T-cell (primary cell): ENCODE measurements around the gene RETN. TPM values are rescaled to one million over a fixed set of nuclear protein-coding genes. Genes with fewer than 3 reads are reported as not detected.

Source experiments
- ATAC-seq, 4 experiments: fragments of 200-7000 bp in 3 of 4; fragments of 150-1000 bp in 1 of 4; cut with Tn5 transposase; replicated peaks in 1 of 4; 1 replicate in 3 of 4; 2 replicates in 1 of 4; pipeline ENCODE4 v1.10.0; 2021; ENCODE audit warnings: moderate library complexity in 3 of 4, mild to moderate bottlenecking in 2 of 4, moderate number of reproducible peaks in 1 of 4
- CTCF ChIA-PET, 2 donors: fragments of 300-600 bp; sonication (Branson Sonifier 250); formaldehyde crosslinking; loops; one replicate each; lab custom pipeline; 2022; ENCODE audit warnings: antibody characterized with exemption in 2 of 2; lab: Charles Lee
- POLR2A ChIA-PET, 2 donors: fragments of 300-600 bp; sonication (Branson Sonifier 250); formaldehyde crosslinking; loops; one replicate each; lab custom pipeline; 2022; ENCODE audit warnings: antibody characterized with exemption in 2 of 2; lab: Charles Lee
- DNase-seq, 35 experiments: peaks; one replicate each; pipeline versions ENCODE4 v3.0.0 to v3.0.0-alpha.2; 2013 to 2023
- H3K27ac ChIP-seq: one replicate; pipeline ENCODE4 v1.5.1; 2013; ENCODE audit warnings: low read length
- H3K27me3 ChIP-seq, 2 experiments: replicated peaks in 1 of 2; 1 replicate in 1 of 2; 2 replicates in 1 of 2; pipeline versions ENCODE4 v1.6.1 to v1.7.0; 2013; ENCODE audit warnings: low read length in 1 of 2, mixed read lengths in 1 of 2; ENCODE audit not compliant: control insufficient read depth in 2 of 2, insufficient read depth in 2 of 2; ENCODE audit errors: extremely low read depth in 1 of 2
- H3K36me3 ChIP-seq, 2 donors: 1 replicate in 1 of 2; 2 replicates in 1 of 2; pipeline versions ENCODE4 v1.6.1 to v1.7.0; 2013; ENCODE audit warnings: low read length in 1 of 2; ENCODE audit not compliant: control insufficient read depth in 2 of 2, insufficient read depth in 1 of 2; ENCODE audit errors: extremely low read depth in 1 of 2
- H3K4me1 ChIP-seq, 2 experiments: 1 replicate in 1 of 2; 2 replicates in 1 of 2; pipeline versions ENCODE4 v1.6.1 to v1.7.0; 2013; ENCODE audit warnings: low read length in 2 of 2, mixed read lengths in 1 of 2; ENCODE audit not compliant: insufficient read depth in 2 of 2, control insufficient read depth in 1 of 2; ENCODE audit errors: extremely low read depth in 1 of 2
- H3K4me3 ChIP-seq, 2 donors: 1 replicate in 1 of 2; 2 replicates in 1 of 2; pipeline versions ENCODE4 v1.5.1 to v1.7.0; 2013; ENCODE audit warnings: mild to moderate bottlenecking in 2 of 2, low read length in 1 of 2, moderate library complexity in 1 of 2; ENCODE audit not compliant: control insufficient read depth in 1 of 2; ENCODE audit errors: extremely low read depth in 1 of 2
- H3K9me3 ChIP-seq: 2 replicates; pipeline ENCODE4 v1.7.0; 2013
- H3K27ac Mint-ChIP-seq, 2 donors: one replicate each; pipeline ENCODE4 v1.8.0; 2020 to 2021; ENCODE audit warnings: mild to moderate bottlenecking in 2 of 2, mixed read lengths in 2 of 2
- H3K27me3 Mint-ChIP-seq, 2 donors: one replicate each; pipeline ENCODE4 v1.8.0; 2021 to 2022; ENCODE audit warnings: mixed read lengths in 2 of 2
- H3K36me3 Mint-ChIP-seq: one replicate; pipeline ENCODE4 v1.8.0; 2021; ENCODE audit warnings: mixed read lengths
- H3K4me1 Mint-ChIP-seq, 3 donors: one replicate each; pipeline ENCODE4 v1.8.0; 2020 to 2022; ENCODE audit warnings: mixed read lengths in 3 of 3, mild to moderate bottlenecking in 1 of 3
- H3K4me3 Mint-ChIP-seq, 3 donors: one replicate each; pipeline ENCODE4 v1.8.0; 2020 to 2022; ENCODE audit warnings: mild to moderate bottlenecking in 3 of 3, mixed read lengths in 3 of 3, moderate library complexity in 3 of 3
- H3K9me3 Mint-ChIP-seq, 3 donors: one replicate each; pipeline ENCODE4 v1.8.0; 2020 to 2022; ENCODE audit warnings: mixed read lengths in 3 of 3
- WGBS: methylation state at CpG from one replicate; pipeline ENCODE4 v1.1.5; 2013; ENCODE audit warnings: missing lambda C conversion rate; ENCODE audit not compliant: insufficient coverage; 5-methylcytosine and 5-hydroxymethylcytosine counted together
- total RNA-seq, 35 experiments: library from RNA in 6 of 35; stranded (reverse) in 6 of 35; fragments of 120-200 nt in 1 of 35; gene quantifications; one replicate each; pipeline versions ENCODE4 v1.2.1 to v1.2.4 and lab custom pipeline; 2013 to 2026

The RETN gene
- total RNA-seq, 5 donors from 2014 or later (not counting 1 experiment from before 2014, with no cell fraction given) = 1.6 TPM; not detected in 4

DNA sequence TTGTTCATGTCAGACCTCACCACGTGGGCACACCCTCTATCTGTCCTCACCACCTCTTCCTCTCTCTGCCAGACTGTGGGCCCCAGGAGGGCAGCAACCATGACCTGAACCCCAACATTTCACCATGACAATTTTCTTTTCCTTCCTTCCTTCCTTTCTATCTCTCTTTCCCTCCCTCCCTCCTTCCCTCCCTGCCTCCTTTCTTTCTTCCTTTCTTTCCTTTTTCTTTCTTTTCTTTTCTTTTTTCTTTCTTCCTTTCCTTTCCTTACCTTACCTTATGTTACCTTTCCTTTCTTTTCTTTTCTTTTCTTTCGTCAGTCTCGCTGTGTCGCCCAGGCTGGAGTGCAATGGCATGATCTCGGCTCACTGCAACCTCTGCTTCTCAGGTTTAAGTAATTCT lies 41.8 kb downstream of the RETN start:
- Histone ChIP-seq H3K27ac (no peak overlapping the region), H3K9me3 (no peaks in the 10 kb centered on the region), H3K4me3 (no peak overlapping the region), H3K4me1 (peaks cover 15 to 31% of the 10 kb centered on the region in 2 experiments), H3K36me3 (no peaks in the 10 kb centered on the region), H3K27me3 (peaks cover 0 to 9% of the 10 kb centered on the region in 2 experiments)
- H3K9me3 Mint-ChIP-seq = no peaks in the 10 kb centered on the region
- ChIA-PET POLR2A (no interaction called here), CTCF (no interaction called here)
- DNase-seq (no peak), ATAC-seq (no peak)
- H3K4me3 Mint-ChIP-seq = no peak overlapping the region
- H3K27me3 Mint-ChIP-seq = no peaks in the 10 kb centered on the region
- 81% methylated on average over 5 of the region's 5 CpGs for WGBS
- H3K27ac Mint-ChIP-seq = no peak overlapping the region
- peaks cover 25 to 38% (median 37%) of the 10 kb centered on the region in 3 donors for H3K4me1 Mint-ChIP-seq
- no peaks in the 10 kb centered on the region for H3K36me3 Mint-ChIP-seq

DNA sequence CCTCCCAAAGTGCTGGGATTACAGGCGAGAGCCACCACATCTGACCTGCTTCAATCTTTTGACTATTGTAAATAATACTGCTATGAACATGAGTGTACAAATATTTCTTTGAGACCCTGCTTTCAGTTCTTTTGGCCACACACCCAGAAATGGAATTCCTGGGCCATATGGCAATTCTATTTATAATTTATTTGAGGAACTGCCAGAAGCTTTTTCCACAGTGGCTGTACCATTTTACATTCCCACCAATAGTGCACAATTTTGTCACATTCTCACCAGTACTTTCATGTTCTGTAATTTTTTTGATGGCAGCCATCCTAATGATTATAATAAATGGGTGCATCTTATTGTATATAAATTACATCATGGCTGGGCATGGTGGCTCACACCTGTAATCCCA lies 46.8 kb downstream of the RETN start:
- no peak for ATAC-seq
- Mint-ChIP-seq H3K9me3 (peaks cover 0 to 4% (median 4%) of the 10 kb centered on the region in 3 donors), H3K4me1 (peaks cover 6 to 15% (median 11%) of the 10 kb centered on the region in 3 donors), H3K36me3 (no peaks in the 10 kb centered on the region), H3K27me3 (no peaks in the 10 kb centered on the region), H3K27ac (no peak overlapping the region), H3K4me3 (no peak overlapping the region)
- WGBS = no CpG with 5 or more reads among the region's 1 CpG
- POLR2A ChIA-PET = no interaction called here
- Histone ChIP-seq H3K4me3 (no peak overlapping the region), H3K4me1 (peaks cover 0 to 16% of the 10 kb centered on the region in 2 experiments), H3K27me3 (peaks cover 0 to 4% of the 10 kb centered on the region in 2 experiments), H3K36me3 (no peaks in the 10 kb centered on the region), H3K27ac (no peak overlapping the region), H3K9me3 (no peaks in the 10 kb centered on the region)
- DNase-seq = no peak
- CTCF ChIA-PET = no interaction called here

DNA sequence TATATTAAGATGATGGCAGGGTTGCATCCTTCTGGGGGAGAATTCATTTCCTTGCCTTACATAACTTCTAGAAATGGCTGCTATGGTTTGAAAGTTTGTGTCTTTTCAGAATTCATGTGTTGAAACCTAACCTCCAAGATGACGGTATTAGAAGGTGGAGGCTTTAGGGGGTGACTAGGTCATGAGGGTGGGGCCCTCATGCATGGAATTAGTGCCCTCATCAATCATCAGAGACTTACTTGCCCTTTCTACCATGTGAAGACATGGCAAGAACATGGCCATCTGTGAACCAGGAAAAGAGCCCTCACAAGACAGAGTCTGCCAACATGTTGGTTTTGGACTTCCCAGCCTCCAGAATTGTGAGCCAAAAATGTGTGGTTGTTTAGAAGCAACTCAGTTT lies 47.9 kb downstream of the RETN start:
- Mint-ChIP-seq H3K4me1 (peaks cover 6 to 14% (median 8%) of the 10 kb centered on the region in 3 donors), H3K4me3 (no peak overlapping the region), H3K27me3 (no peaks in the 10 kb centered on the region), H3K9me3 (peaks cover 0 to 4% (median 4%) of the 10 kb centered on the region in 3 donors), H3K36me3 (no peaks in the 10 kb centered on the region), H3K27ac (no peak overlapping the region)
- ChIA-PET CTCF (no interaction called here), POLR2A (no interaction called here)
- peaks cover 0 to 4% of the 10 kb centered on the region in 2 experiments for H3K27me3 ChIP-seq
- ATAC-seq = no peak
- no CpG with 5 or more reads among the region's 1 CpG for WGBS
- H3K27ac ChIP-seq = no peak overlapping the region
- no peaks in the 10 kb centered on the region for H3K36me3 ChIP-seq
- DNase-seq = no peak
- H3K4me1 ChIP-seq = peaks cover 0 to 16% of the 10 kb centered on the region in 2 experiments
- H3K4me3 ChIP-seq = no peak overlapping the region
- H3K9me3 ChIP-seq = no peaks in the 10 kb centered on the region

DNA sequence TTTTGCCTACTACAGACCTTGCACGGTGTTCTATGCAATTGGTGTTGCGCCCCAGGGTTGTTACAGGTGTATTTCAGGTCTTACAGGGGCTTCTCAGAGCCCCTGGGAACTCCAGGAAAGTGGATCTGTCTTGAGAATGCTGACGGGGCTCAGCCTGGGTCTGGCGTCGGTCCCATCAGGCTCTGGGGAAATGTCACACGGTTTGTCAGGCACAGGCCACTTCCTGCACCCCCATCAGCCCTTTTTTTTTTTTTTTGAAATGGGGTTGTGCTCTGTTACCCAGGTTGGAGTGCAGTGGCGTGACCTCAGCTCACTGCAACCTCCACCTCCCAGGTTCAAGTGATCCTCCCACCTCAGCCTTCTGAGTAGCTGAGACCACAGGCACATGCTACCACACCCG lies 49.8 kb downstream of the RETN start:
- Histone ChIP-seq H3K27ac (no peak overlapping the region), H3K27me3 (peaks cover 0 to 8% of the 10 kb centered on the region in 2 experiments), H3K4me3 (no peak overlapping the region), H3K9me3 (no peaks in the 10 kb centered on the region), H3K4me1 (peaks cover 0 to 16% of the 10 kb centered on the region in 2 experiments), H3K36me3 (no peaks in the 10 kb centered on the region)
- Mint-ChIP-seq H3K4me3 (peak overlapping the region in 2 of 3 donors; percentile 13 to 43), H3K27ac (peak overlapping the region in 1 of 2 donors; percentile 52), H3K27me3 (no peaks in the 10 kb centered on the region), H3K9me3 (peaks cover 0 to 4% (median 4%) of the 10 kb centered on the region in 3 donors), H3K4me1 (peaks cover 6 to 14% (median 8%) of the 10 kb centered on the region in 3 donors), H3K36me3 (no peaks in the 10 kb centered on the region)
- peak in 10 of 35 experiments; percentile 6 to 45 (median 12) for DNase-seq
- CTCF ChIA-PET = no interaction called here
- POLR2A ChIA-PET = no interaction called here
- peak in 2 of 4 experiments; percentile 53 to 68 for ATAC-seq
- WGBS = 80% methylated on average over 3 of the region's 8 CpGs

Other genes with a start within 250 kb of the RETN start
- 1 to 10 TPM in 1 of 5 donors, under 1 TPM in 3, not detected in 1; 0.35 to 1.1 (median 0.67) TPM for gene PEX11G, start 180.0 kb upstream of the RETN start, total RNA-seq
- gene ZNF358, start 152.9 kb upstream of the RETN start, total RNA-seq = 10 to 100 TPM in 1 of 5 donors, 1 to 10 TPM in 4; 4.3 to 10.3 (median 8.5) TPM
- 10 to 100 TPM; 13.0 to 16.7 (median 15.3) TPM for gene MCOLN1, start 146.4 kb upstream of the RETN start, total RNA-seq
- gene PNPLA6, start 133.3 kb upstream of the RETN start, total RNA-seq = 100 to 1,000 TPM in 3 of 5 donors, 10 to 100 TPM in 2; 88.4 to 158 (median 125) TPM
- 1 to 10 TPM in 2 of 5 donors, under 1 TPM in 3; 0.47 to 1.3 (median 0.51) TPM for gene CAMSAP3, start 73.2 kb upstream of the RETN start, total RNA-seq
- 10 to 100 TPM; 59.9 to 82.6 (median 78.1) TPM for gene XAB2, start 39.5 kb upstream of the RETN start, total RNA-seq
- 100 to 1,000 TPM; 105 to 139 (median 110) TPM for gene PET100, start 39.3 kb upstream of the RETN start, total RNA-seq
- 1 to 10 TPM; 1.6 to 8.9 (median 5.9) TPM for gene PCP2, start 35.3 kb upstream of the RETN start, total RNA-seq
- 100 to 1,000 TPM; 185 to 229 (median 228) TPM for gene STXBP2, start 31.9 kb upstream of the RETN start, total RNA-seq
- under 1 TPM in 1 of 5 donors, not detected in 4; 0.26 TPM for gene MCEMP1, start 8.0 kb downstream of the RETN start, total RNA-seq
- gene TRAPPC5, start 11.8 kb downstream of the RETN start, total RNA-seq = 10 to 100 TPM; 39.2 to 75.3 (median 69.4) TPM
- gene FCER2, start 33.1 kb downstream of the RETN start, total RNA-seq = 1 to 10 TPM in 3 of 5 donors, under 1 TPM in 2; 0.90 to 2.5 (median 1.2) TPM
- gene CLEC4G, start 63.1 kb downstream of the RETN start, total RNA-seq = not detected
- under 1 TPM in 1 of 5 donors, not detected in 4; 0.07 TPM for gene CD209, start 78.5 kb downstream of the RETN start, total RNA-seq
- gene CLEC4M, start 94.2 kb downstream of the RETN start, total RNA-seq = under 1 TPM in 2 of 5 donors, not detected in 3; 0.20 to 0.30 TPM
- gene EVI5L, start 161.2 kb downstream of the RETN start, total RNA-seq = 10 to 100 TPM in 4 of 5 donors, 1 to 10 TPM in 1; 9.6 to 15.1 (median 13.7) TPM
- gene PRR36, start 205.3 kb downstream of the RETN start, total RNA-seq = under 1 TPM; 0.28 to 0.85 (median 0.36) TPM
- gene LRRC8E, start 219.5 kb downstream of the RETN start, total RNA-seq = under 1 TPM in 1 of 5 donors, not detected in 4; 0.06 TPM
- 10 to 100 TPM; 68.1 to 93.1 (median 73.5) TPM for gene MAP2K7, start 234.8 kb downstream of the RETN start, total RNA-seq
- 1 to 10 TPM in 3 of 5 donors, under 1 TPM in 2; 0.76 to 4.5 (median 1.3) TPM for gene TGFBR3L, start 245.8 kb downstream of the RETN start, total RNA-seq